Stomach (tissue), 4 donors: ENCODE data around the gene LGALS7B.
"Not testable (repeated sequence)": the region's sequence is repeated elsewhere in the genome, so short reads cannot be mapped to it uniquely, and the experiment has no call there.

Source experiments
- CTCF ChIP-seq, 7 experiments: fragments of 450-650 bp in 4 of 7; fragments of 200-600 bp in 3 of 7; sonication (generic) in 3 of 7; IDR thresholded peaks; one replicate each; pipeline ENCODE4 v1.5.1; 2016 to 2019; ENCODE audit warnings: antibody characterized with exemption in 7 of 7, control low read depth in 2 of 7, mild to moderate bottlenecking in 1 of 7
- EP300 ChIP-seq: sonication (generic); formaldehyde crosslinking; IDR thresholded peaks from one replicate; pipeline ENCODE4 v1.6.1; 2017; ENCODE audit warnings: antibody characterized with exemption
- POLR2A ChIP-seq, 4 donors: fragments of 450-650 bp; IDR thresholded peaks; one replicate each; pipeline ENCODE4 v1.6.1; 2016; ENCODE audit warnings: antibody characterized with exemption in 4 of 4, control low read depth in 2 of 4, mild to moderate bottlenecking in 1 of 4, moderate library complexity in 1 of 4
- POLR2AphosphoS5 ChIP-seq, 3 donors: sonication (generic); formaldehyde crosslinking; IDR thresholded peaks; one replicate each; pipeline ENCODE4 v1.6.1; 2016; ENCODE audit warnings: antibody characterized with exemption in 3 of 3

GRCh38 chr19:38770949-38771275, 18.1 kb upstream of the LGALS7B start:
- TF ChIP-seq CTCF (IDR thresholded peaks at IDR 0.05); POLR2A (IDR thresholded peaks at IDR 0.05); EP300; POLR2AphosphoS5 (IDR thresholded peaks at IDR 0.05): not testable (repeated sequence)
